HepG2 (cell line): Measurements from ENCODE around the gene DDR1. TPM values are rescaled to one million over a fixed set of nuclear protein-coding genes. Genes with fewer than 3 reads are reported as not detected.
A peak's percentile ranks its signal among the peaks of the same experiment; 100 is the strongest.

ENCODE experiments used
- BCL3 ChIP-seq: sonication (generic); formaldehyde crosslinking; IDR thresholded peaks from 2 replicates; pipeline ENCODE4 v1.5.1; 2020; ENCODE audit warnings: mild to moderate bottlenecking, missing genetic modification reagents, moderate library complexity
- GPBP1L1 ChIP-seq: sonication (generic); formaldehyde crosslinking; IDR thresholded peaks from 2 replicates; pipeline ENCODE4 v1.5.0; 2020; ENCODE audit warnings: mild to moderate bottlenecking, missing genetic modification reagents
- HDAC2 ChIP-seq: sonication (generic); formaldehyde crosslinking; IDR thresholded peaks from 2 replicates; pipeline ENCODE4 v1.4.0; 2020; ENCODE audit warnings: missing genetic modification reagents
- KDM1A ChIP-seq: IDR thresholded peaks from 2 replicates; pipeline ENCODE4 v1.6.1; 2016; ENCODE audit warnings: missing compliant biosample characterization
- PAXIP1 ChIP-seq: sonication (generic); formaldehyde crosslinking; conservative IDR thresholded peaks from 2 replicates; pipeline ENCODE4 v1.4.0; 2020; ENCODE audit warnings: mild to moderate bottlenecking, missing genetic modification reagents, moderate library complexity
- RCOR2 ChIP-seq: IDR thresholded peaks from 2 replicates; pipeline ENCODE4 v1.6.1; 2016; ENCODE audit warnings: missing biosample characterization, missing genetic modification reagents
- SIX1 ChIP-seq: sonication (generic); formaldehyde crosslinking; IDR thresholded peaks from 2 replicates; pipeline ENCODE4 v1.4.0; 2020; ENCODE audit warnings: missing genetic modification reagents, borderline replicate concordance
- SNAI1 ChIP-seq: sonication (generic); formaldehyde crosslinking; IDR thresholded peaks from 2 replicates; pipeline ENCODE4 v1.5.0; 2020; ENCODE audit warnings: mild to moderate bottlenecking, missing genetic modification reagents, borderline replicate concordance
- SNRNP70 ChIP-seq: fragments of 200-400 bp; formaldehyde crosslinking; IDR thresholded peaks from 2 replicates; pipeline ENCODE4 v1.6.1; 2017; ENCODE audit warnings: mild to moderate bottlenecking, low read depth, low read length, moderate library complexity
- SP2 ChIP-seq: sonication (generic); formaldehyde crosslinking; IDR thresholded peaks from 2 replicates; pipeline ENCODE4 v1.5.1; 2020; ENCODE audit warnings: mild to moderate bottlenecking, missing genetic modification reagents
- ZBTB43 ChIP-seq: sonication (generic); formaldehyde crosslinking; conservative IDR thresholded peaks from 2 replicates; pipeline ENCODE4 v1.4.0; 2020; ENCODE audit warnings: missing genetic modification reagents
- ZBTB49 ChIP-seq: sonication (generic); formaldehyde crosslinking; IDR thresholded peaks from 2 replicates; pipeline ENCODE4 v1.4.0; 2020; ENCODE audit warnings: missing genetic modification reagents, borderline replicate concordance
- ZNF18 ChIP-seq: sonication (generic); formaldehyde crosslinking; IDR thresholded peaks from 2 replicates; pipeline ENCODE4 v1.8.0; 2022; ENCODE audit warnings: mild to moderate bottlenecking, missing genetic modification reagents; ENCODE audit not compliant: insufficient replicate concordance
- ZNF382 ChIP-seq: sonication (generic); formaldehyde crosslinking; IDR thresholded peaks from 2 replicates; pipeline ENCODE4 v1.5.0; 2020; ENCODE audit warnings: missing genetic modification reagents, mild to moderate bottlenecking, borderline replicate concordance
- ZNF446 ChIP-seq: sonication (generic); formaldehyde crosslinking; IDR thresholded peaks from 2 replicates; pipeline ENCODE4 v1.5.0; 2020; ENCODE audit warnings: mild to moderate bottlenecking, missing genetic modification reagents
- ZZZ3 ChIP-seq: sonication (generic); formaldehyde crosslinking; IDR thresholded peaks from 2 replicates; pipeline ENCODE4 v1.4.0; 2020; ENCODE audit warnings: missing genetic modification reagents, mild to moderate bottlenecking, borderline replicate concordance
- polyA plus RNA-seq, 8 experiments: library from polyadenylated mRNA; depleted of rRNA in 3 of 8; stranded (reverse) in 7 of 8; unstranded in 1 of 8; fragments of >200 nt; fragmentation: Illumina TruSeq in 4 of 8; extraction: Trizol in 4 of 8; gene quantifications; 2 replicates each; pipeline versions ENCODE4 v1.2.1 to v1.2.3, GENCODE V29; 2011 to 2016; ENCODE audit warnings: low read depth in 4 of 8, missing spikeins in 1 of 8, mixed read lengths in 1 of 8; ENCODE audit not compliant: insufficient read depth in 1 of 8
- total RNA-seq, 5 experiments: library from RNA; depleted of rRNA; stranded (reverse); fragments of >200 nt; fragmentation: Illumina TruSeq; extraction: Trizol; gene quantifications; 2 replicates each; pipeline ENCODE4 v1.2.3, GENCODE V29; 2016; ENCODE audit warnings: low read depth in 1 of 5

Gene DDR1
- total and polyA plus RNA-seq, 2 of the 13 experiments (the other 11 are each of a cell fraction or from before 2014, with no cell fraction given), result 16.7 to 20.2 TPM

- peak; percentile 54; the same call in 1 of the 2 replicates for TF ChIP-seq PAXIP1 (CRISPR knock-in tag)
- peak; percentile 94 for TF ChIP-seq BCL3 (CRISPR knock-in tag)
- no peak for TF ChIP-seq KDM1A (CRISPR knock-in tag)
- TF ChIP-seq SNRNP70, result no peak
- no peak for TF ChIP-seq SP2 (CRISPR knock-in tag)
- TF ChIP-seq RCOR2, result 0 out of 2 replicates have a peak, but pooled peaks have one; percentile 33
- TF ChIP-seq ZNF382 (CRISPR knock-in tag), result no peak
- TF ChIP-seq ZNF18 (CRISPR knock-in tag), result no peak
- peak; percentile 87; the same call in 1 of the 2 replicates for TF ChIP-seq ZZZ3 (CRISPR knock-in tag)
- peak; percentile 77 for TF ChIP-seq HDAC2 (CRISPR knock-in tag)
- no peak for TF ChIP-seq ZNF446 (CRISPR knock-in tag)
- peak; percentile 85 for TF ChIP-seq ZBTB43 (CRISPR knock-in tag)
- peak; percentile 99 for TF ChIP-seq SNAI1 (CRISPR knock-in tag)
- TF ChIP-seq ZBTB49 (CRISPR knock-in tag), result peak; percentile 79; the same call in 1 of the 2 replicates
- 0 out of 2 replicates have a peak, but pooled peaks have one; percentile 23 for TF ChIP-seq SIX1 (CRISPR knock-in tag)
- TF ChIP-seq GPBP1L1 (CRISPR knock-in tag), result no peak
These were observed 29.9 kb downstream of the DDR1 start, which contains the start of gene VARS2 (continued) for GRCh38 chr6:30914076-30914853.
